HG02852 (cell line): ENCODE results near the gene PLXDC2.

Experiments used
- ATAC-seq: cut with Tn5 transposase; IDR thresholded peaks from one replicate; pipeline ENCODE4 v1.9.1; 2021; ENCODE audit warnings: mild to moderate bottlenecking, moderate library complexity; ENCODE audit not compliant: unreplicated experiment

The PLXDC2 gene

DNA sequence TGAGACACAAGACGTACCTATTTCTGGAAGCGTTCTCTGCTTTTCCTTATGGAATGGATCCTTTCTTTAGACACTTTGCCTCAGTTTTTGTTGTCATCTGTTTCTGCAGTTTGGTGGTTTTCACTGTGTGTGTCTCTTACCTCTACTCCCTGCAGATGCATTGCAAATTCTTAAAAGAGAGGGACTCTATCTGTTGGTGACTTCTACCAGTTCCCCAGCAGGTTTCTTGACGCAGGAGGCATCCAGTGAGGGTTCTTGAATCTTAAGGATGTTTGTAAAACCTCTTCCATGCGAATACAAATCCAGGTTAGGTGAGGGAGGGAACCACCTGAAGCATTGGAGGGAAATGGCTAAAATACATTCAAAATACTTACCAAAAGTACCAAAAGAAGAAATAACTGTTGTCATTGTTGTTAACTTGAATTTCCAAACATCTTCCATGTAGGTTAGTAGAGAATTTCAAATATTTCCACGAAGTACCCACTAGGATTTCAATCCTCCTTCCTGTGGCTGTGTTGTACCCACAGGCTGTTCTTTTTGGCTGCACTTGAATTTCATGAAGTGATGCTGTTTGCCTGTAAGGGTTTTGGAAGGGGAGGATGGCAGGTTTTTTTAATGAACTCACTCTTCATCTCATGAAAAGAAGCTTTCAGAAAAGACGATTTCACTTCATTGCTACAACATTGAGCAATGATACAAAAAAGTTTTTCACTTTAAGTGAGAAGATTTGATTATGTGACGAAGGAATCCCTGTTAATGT, 32.2 kb downstream of the PLXDC2 start:
- no peak for ATAC-seq

GRCh38 chr10:19853831-19854230, 37.6 kb downstream of the PLXDC2 start:
- ATAC-seq: no peak

- ATAC-seq: no peak
Observed at GRCh38 chr10:19857876-19858275, 41.6 kb downstream of the PLXDC2 start.

- ATAC-seq: no peak
Observed at GRCh38 chr10:19860107-19860506, 43.9 kb downstream of the PLXDC2 start.

GRCh38 chr10:19862811-19863515, 46.7 kb downstream of the PLXDC2 start:
- ATAC-seq: no peak

GRCh38 chr10:19865676-19866075, 49.4 kb downstream of the PLXDC2 start:
- ATAC-seq: no peak

- no peak for ATAC-seq
Observed at GRCh38 chr10:19869370-19869769, 53.1 kb downstream of the PLXDC2 start.

GRCh38 chr10:19872504-19873271, 56.5 kb downstream of the PLXDC2 start:
- ATAC-seq: no peak

GRCh38 chr10:19874190-19874589, 58.0 kb downstream of the PLXDC2 start:
- no peak for ATAC-seq

- ATAC-seq: no peak
Observed at GRCh38 chr10:19874791-19875190, 58.6 kb downstream of the PLXDC2 start.

GRCh38 chr10:19876570-19876969, 60.3 kb downstream of the PLXDC2 start:
- ATAC-seq: no peak

DNA sequence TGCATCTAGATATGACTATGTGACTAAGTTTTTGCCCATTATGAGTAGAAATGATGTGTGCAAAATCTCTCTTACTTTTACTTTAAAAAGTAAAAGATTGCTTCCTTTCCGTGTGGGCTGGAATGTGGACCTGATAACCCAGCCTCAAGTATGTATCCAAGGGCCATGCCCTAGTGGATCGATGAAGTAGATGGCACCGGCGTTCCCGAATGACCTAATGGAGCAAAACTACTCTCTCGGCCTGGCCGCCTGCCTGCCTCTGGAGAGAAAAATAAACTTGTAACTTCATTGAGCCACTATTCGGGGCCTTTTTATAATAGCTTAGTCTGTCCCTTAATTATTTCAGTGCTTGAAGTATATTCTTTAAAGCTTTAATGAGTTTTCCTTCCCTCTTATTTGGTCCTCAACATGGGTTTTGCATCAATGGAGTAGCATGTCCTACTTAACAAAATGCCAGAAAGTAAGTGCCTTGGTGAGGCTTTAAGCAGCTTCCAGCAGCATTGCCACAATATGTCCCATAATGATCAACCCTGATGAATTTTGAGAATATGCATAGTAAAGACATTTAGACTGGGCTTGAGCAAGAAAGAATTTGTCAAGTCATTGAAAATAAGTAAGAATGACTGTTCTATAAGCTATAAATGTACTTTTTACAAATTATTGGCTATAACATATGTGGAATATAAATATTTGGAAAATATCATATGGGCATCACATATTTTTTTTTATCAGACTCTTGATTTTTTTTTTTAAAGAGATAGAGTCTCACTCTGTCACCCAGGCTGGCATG, 61.4 kb downstream of the PLXDC2 start:
- no peak for ATAC-seq

DNA sequence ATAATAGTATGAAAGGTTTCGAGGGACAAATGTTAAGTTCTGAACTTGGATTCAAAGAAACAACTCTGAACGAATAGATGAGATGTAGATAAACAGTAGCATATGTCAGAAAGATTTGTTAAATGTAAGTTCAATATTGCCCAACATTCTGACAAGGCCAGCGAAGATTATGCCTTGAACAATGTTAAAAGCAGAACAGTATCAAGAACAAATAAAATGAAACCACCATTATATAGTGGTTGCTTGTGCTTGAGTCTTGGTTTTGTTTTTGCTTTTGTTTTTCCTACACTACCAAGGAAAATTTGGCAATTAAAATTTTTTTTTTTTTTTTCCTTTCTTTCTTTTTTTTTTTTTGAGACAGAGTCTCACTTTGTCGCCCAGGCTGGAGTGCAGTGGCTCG, 66.4 kb downstream of the PLXDC2 start:
- no peak for ATAC-seq

GRCh38 chr10:19888061-19888660, 71.9 kb downstream of the PLXDC2 start:
- ATAC-seq: no peak

- no peak for ATAC-seq
Observed at GRCh38 chr10:19889256-19889655, 73.0 kb downstream of the PLXDC2 start.

GRCh38 chr10:19891429-19891828, 75.2 kb downstream of the PLXDC2 start:
- no peak for ATAC-seq

GRCh38 chr10:19892270-19892669, 76.0 kb downstream of the PLXDC2 start:
- ATAC-seq: no peak

DNA sequence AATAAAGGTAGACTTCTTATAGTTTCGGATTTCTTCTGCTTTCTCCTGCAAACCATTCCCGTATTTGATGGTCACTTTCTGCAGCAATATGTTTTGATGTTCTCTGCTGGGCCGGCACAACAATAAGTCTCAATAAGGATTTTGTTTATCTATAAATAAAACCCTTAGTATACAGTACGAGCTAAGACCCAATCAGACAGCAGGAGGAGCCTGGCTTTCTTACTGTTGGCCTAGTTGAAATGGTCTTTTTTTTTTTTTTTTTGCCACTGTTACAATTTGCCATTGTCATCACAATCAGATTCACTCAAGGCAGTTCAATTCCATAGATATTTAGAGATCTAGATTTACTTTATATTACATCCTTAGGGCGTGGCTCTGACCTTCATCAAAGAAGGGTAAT, 76.4 kb downstream of the PLXDC2 start:
- ATAC-seq: no peak

GRCh38 chr10:19895500-19895899, 79.3 kb downstream of the PLXDC2 start:
- no peak for ATAC-seq

DNA sequence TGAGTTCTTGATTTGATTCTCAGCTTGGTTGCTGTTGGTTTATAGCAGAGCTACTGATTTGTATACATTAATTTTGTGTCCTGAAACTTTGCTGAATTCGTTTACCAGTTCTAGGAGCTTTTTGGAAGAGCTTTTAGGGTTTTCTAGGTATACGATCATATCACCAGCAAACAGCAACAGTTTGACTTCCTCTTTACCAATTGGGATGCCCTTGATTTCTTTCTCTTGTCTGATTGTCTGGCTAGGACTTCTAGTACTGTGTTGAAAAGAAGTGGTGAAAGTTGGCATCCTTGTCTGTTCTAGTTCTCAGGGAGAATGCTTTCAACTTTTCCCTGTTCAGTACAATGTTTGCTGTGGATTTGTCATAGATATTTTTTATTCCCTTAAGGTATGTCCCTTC, 86.2 kb downstream of the PLXDC2 start:
- ATAC-seq: no peak
